Left colon (tissue), 2 donors: ENCODE results near the gene POLA1. TPM values are rescaled to one million over a fixed set of nuclear protein-coding genes. Genes with fewer than 3 reads are reported as not detected.

Experiments used
- total RNA-seq, 2 donors: library from RNA; stranded (reverse); fragmentation: NEBNext Ultra II Directional; extraction: Animal tissue kit (Norgen Biotek cat#: 25700); gene quantifications; one replicate each; pipeline ENCODE4 v1.2.1, GENCODE V29; 2021
- donor health status: DM: no; HTN: no; CAD: no.
- donor health status: DM: yes; HTN: yes; CAD: no.

POLA1 gene
- total RNA-seq, 2 donors from 2014 or later, result 6.4 to 7.9 TPM

Other genes starting within 250 kb of the POLA1 start
- 10 to 100 TPM; 16.2 to 24.2 TPM for gene PDK3, start 228.6 kb upstream of the POLA1 start, total RNA-seq
- gene PCYT1B, start 46.6 kb upstream of the POLA1 start, total RNA-seq, result under 1 TPM in 1 of 2 donors, not detected in 1; 0.28 TPM